ENCODE results near the gene MRM1. TPM values are rescaled to one million over a fixed set of nuclear protein-coding genes. Genes with fewer than 3 reads are reported as not detected.
A peak's percentile ranks its signal among the peaks of the same experiment; 100 is the strongest.

MRM1 gene
- total and polyA plus RNA-seq, 9 of the 15 experiments (the other 6 are each of a cell fraction or from before 2014, with no cell fraction given) = 0.61 to 28.4 (median 21.5) TPM

GRCh38 chr17:36628576-36628975, 27.2 kb downstream of the MRM1 start:
- FAIRE-seq = no peak

GRCh38 chr17:36629252-36629847, 28.0 kb downstream of the MRM1 start:
- ChIA-PET CTCF (ENCODE audit: low intra/inter-chr PET ratio) (interaction anchor here (0.6 to 2.3 kb wide), 10 partner anchors 9 to 744 kb away, joined by 3 to 26 read pairs (median 4); no protein-coding TSS in a partner anchor), POLR2A (no interaction called here)
- Histone ChIP-seq H3K79me2 (ENCODE audit: control insufficient read depth, insufficient read depth, low read length) (no peaks in the 10 kb centered on the region), H3K9ac (ENCODE audit: insufficient read depth in 1 of 2, low read depth in 2 of 2, low read length in 2 of 2) (peak overlapping the region in 1 of 2 experiments; percentile 13; a peak in 1 of 4 replicates), H3K27ac (ENCODE audit: extremely low read depth, low read depth, low read length) (no peak overlapping the region), H3K27me3 (ENCODE audit: control insufficient read depth in 2 of 2, insufficient read depth in 2 of 2, low read length in 2 of 2) (peaks cover 21 to 34% of the 10 kb centered on the region in 2 experiments), H2AFZ (ENCODE audit: low read depth, low read length) (peak overlapping the region; percentile 59), H3K9me3 (replicated peaks; ENCODE audit: control insufficient read depth, insufficient read depth, low read depth, low read length) (no peaks in the 10 kb centered on the region), H3K4me2 (ENCODE audit: insufficient read depth, low read length) (no peak overlapping the region), H3K36me3 (ENCODE audit: control insufficient read depth, insufficient read depth, low read length) (no peaks in the 10 kb centered on the region), H3K4me1 (replicated peaks in 1 of 2; ENCODE audit: control insufficient read depth in 2 of 2, insufficient read depth in 2 of 2, low read length in 2 of 2) (peaks cover 0 to 9% of the 10 kb centered on the region in 2 experiments; a peak in 2 of 5 replicates), H3K9me1 (ENCODE audit: control insufficient read depth, insufficient read depth, low read length) (no peaks in the 10 kb centered on the region), H4K20me1 (replicated peaks; ENCODE audit: control insufficient read depth, insufficient read depth, low read length) (no peaks in the 10 kb centered on the region; the same call in 1 of the 2 replicates), H3K4me3 (no peak overlapping the region)
- no TSS peak for BruUV-seq (replicated peaks)
- ATAC-seq = peak; percentile 96
- peak; percentile 79 to 91 (median 88) for DNase-seq (ENCODE audit: extremely low read depth in 1 of 4, low spot score in 3 of 4)
- intact Hi-C loops (cut with micrococcal nuclease) = loop anchor here (2.0 to 10.0 kb wide), 4 partner anchors 27 to 585 kb away; no protein-coding TSS in a partner anchor
- in situ Hi-C loops (cut with MboI) = loop anchor here (10.0 kb wide), 1 partner anchor 745 kb away; the partner anchor contains the start of gene C17orf78
- FAIRE-seq = no peak
- 9% methylated on average over 13 of the region's 14 CpGs for WGBS (ENCODE audit: insufficient coverage, low coverage, missing lambda C conversion rate)
- no peak for TF ChIP-seq COPS2 (conservative IDR thresholded peaks at IDR 0.05)
- TF ChIP-seq CTCF (IDR thresholded peaks at IDR 0.05 in 2 of 3, conservative IDR thresholded peaks at IDR 0.05 in 1 of 3; ENCODE audit: insufficient read depth in 2 of 3, low read depth in 1 of 3, low read length in 3 of 3) = peak; percentile 97 to 98 (median 98)
- TF ChIP-seq SFPQ (IDR thresholded peaks at IDR 0.05; ENCODE audit: low read depth, low read length) = no peak
- 0 out of 2 replicates have a peak, but pooled peaks have one; percentile 24 for TF ChIP-seq MXI1 (IDR thresholded peaks at IDR 0.05; ENCODE audit: low read depth, low read length)
- no peak for TF ChIP-seq SNAPC5 (CRISPR knock-in tag; IDR thresholded peaks at IDR 0.05)
- no peak for TF ChIP-seq CGGBP1 (CRISPR knock-in tag; IDR thresholded peaks at IDR 0.05)

More at GRCh38 chr17:36628576-36628975, 27.2 kb downstream of the MRM1 start:
- H3K79me2 ChIP-seq (ENCODE audit: control insufficient read depth, insufficient read depth, low read length) = no peaks in the 10 kb centered on the region
- H4K20me1 ChIP-seq (replicated peaks; ENCODE audit: control insufficient read depth, insufficient read depth, low read length) = no peaks in the 10 kb centered on the region; the same call in 1 of the 2 replicates
- no peak overlapping the region for H3K27ac ChIP-seq (ENCODE audit: extremely low read depth, low read depth, low read length)
- POLR2A ChIA-PET = no interaction called here
- no peaks in the 10 kb centered on the region for H3K9me1 ChIP-seq (ENCODE audit: control insufficient read depth, insufficient read depth, low read length)
- H2AFZ ChIP-seq (ENCODE audit: low read depth, low read length) = no peak overlapping the region
- ATAC-seq = no peak
- no TSS peak for BruUV-seq (replicated peaks)
- no peak for DNase-seq (ENCODE audit: extremely low read depth in 1 of 4, low spot score in 3 of 4)
- intact Hi-C loops (cut with micrococcal nuclease) = loop anchor here (2.0 to 10.0 kb wide), 4 partner anchors 26 to 586 kb away; no protein-coding TSS in a partner anchor
- in situ Hi-C loops (cut with MboI) = loop anchor here (10.0 kb wide), 1 partner anchor 746 kb away; the partner anchor contains the start of gene C17orf78
- TF ChIP-seq ADNP (tag; IDR thresholded peaks at IDR 0.05) = 0 out of 2 replicates have a peak, but pooled peaks have one; percentile 19
- TF ChIP-seq KDM1A (IDR thresholded peaks at IDR 0.05) = peak in 1 of 2 experiments; percentile 43; a peak in 1 of 4 replicates
- peak; percentile 70 for TF ChIP-seq RBM25 (IDR thresholded peaks at IDR 0.05; ENCODE audit: low read depth, low read length, severe bottlenecking)
- TF ChIP-seq SAFB (IDR thresholded peaks at IDR 0.05; ENCODE audit: borderline replicate concordance, low read depth, low read length) = no peak
- TF ChIP-seq BCOR (IDR thresholded peaks at IDR 0.05) = peak; percentile 67
- no peak overlapping the region for H3K4me2 ChIP-seq (ENCODE audit: insufficient read depth, low read length)
- H3K9ac ChIP-seq (ENCODE audit: insufficient read depth in 1 of 2, low read depth in 2 of 2, low read length in 2 of 2) = no peak overlapping the region; a peak in 1 of 4 replicates
- H3K4me3 ChIP-seq = no peak overlapping the region
- CTCF ChIA-PET (ENCODE audit: low intra/inter-chr PET ratio) = interaction anchor here (0.6 to 2.3 kb wide), 7 partner anchors 23 to 745 kb away, joined by 3 to 26 read pairs (median 5); no protein-coding TSS in a partner anchor
- H3K9me3 ChIP-seq (replicated peaks; ENCODE audit: control insufficient read depth, insufficient read depth, low read depth, low read length) = no peaks in the 10 kb centered on the region
- H3K27me3 ChIP-seq (ENCODE audit: control insufficient read depth in 2 of 2, insufficient read depth in 2 of 2, low read length in 2 of 2) = peaks cover 13 to 27% of the 10 kb centered on the region in 2 experiments; a peak in 4 of 5 replicates
- H3K36me3 ChIP-seq (ENCODE audit: control insufficient read depth, insufficient read depth, low read length) = no peaks in the 10 kb centered on the region
- 21% methylated on average over 2 of the region's 2 CpGs for WGBS (ENCODE audit: insufficient coverage, low coverage, missing lambda C conversion rate)
- H3K4me1 ChIP-seq (replicated peaks in 1 of 2; ENCODE audit: control insufficient read depth in 2 of 2, insufficient read depth in 2 of 2, low read length in 2 of 2) = peaks cover 0 to 9% of the 10 kb centered on the region in 2 experiments; a peak in 2 of 5 replicates
